Measurements from ENCODE around the gene ANKRD22.

ANKRD22 gene

DNA sequence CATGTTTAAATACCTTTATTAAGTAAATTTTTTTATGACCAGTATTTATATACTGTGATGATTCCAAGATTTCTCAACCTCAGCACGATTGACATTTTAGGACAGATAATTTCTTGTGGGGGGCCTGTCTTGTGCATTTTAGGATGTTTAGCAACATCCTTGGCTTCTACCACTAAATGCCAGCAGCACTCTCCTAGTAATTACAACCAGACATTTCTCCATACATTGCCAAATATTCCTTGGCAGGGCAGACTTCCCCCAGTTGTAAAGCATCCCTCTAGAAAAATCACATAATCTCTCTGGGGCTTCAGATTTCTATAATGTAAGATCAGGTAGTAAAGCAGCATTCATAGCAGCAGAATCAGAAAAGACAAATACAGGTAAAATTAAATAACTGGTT, 56.9 kb downstream of the ANKRD22 start:
- DNase-seq: no peak

DNA sequence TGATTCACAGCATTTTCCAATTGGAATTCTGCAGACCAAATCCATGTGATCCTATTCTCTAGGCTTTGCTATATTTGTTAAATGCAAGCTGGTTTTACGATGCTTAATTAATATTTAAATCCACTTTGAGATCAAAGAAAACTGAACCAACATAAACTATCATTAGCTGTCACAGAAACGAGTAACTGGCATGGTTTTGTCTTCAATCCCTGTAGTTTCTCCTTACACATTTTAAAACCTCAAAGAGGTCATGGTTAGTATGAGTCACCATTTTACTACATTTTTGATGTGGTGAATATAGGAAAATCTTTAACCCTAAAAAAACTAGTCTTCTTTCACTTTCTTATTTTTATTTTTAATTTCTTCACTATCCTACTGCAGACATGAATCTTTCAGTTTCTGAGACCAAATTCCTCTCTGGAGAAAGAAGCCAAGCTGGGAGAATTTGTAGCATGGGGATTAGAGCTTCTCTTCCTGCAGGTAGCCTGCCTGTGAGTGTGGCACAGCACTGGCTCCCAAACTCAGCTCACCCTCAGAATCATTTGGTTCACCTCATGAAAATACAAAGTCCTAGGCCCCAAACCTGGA, 57.8 kb downstream of the ANKRD22 start:
- DNase-seq: peak in 1 of 2 donors; percentile 24

DNA sequence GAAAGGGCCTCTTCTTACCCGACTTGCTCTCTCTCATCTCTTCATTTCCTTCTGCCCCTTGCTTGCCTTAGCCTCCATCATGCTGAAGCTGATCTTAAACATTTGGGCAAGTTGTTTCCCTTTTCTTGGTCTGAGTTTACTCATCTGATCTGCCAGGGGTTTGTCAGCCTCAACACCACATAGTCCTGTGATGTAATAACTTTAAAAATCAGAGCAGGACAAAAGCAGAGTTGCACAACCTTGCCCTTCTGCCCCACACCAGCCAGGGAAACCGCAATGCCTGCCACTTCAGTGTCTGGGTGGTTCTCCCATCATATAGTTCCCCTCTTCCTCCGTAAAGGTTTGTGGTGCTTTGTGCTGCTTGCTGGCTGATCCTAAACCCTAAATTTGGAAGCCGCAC, 59.0 kb downstream of the ANKRD22 start:
- peak; percentile 12 to 72 for DNase-seq

DNA sequence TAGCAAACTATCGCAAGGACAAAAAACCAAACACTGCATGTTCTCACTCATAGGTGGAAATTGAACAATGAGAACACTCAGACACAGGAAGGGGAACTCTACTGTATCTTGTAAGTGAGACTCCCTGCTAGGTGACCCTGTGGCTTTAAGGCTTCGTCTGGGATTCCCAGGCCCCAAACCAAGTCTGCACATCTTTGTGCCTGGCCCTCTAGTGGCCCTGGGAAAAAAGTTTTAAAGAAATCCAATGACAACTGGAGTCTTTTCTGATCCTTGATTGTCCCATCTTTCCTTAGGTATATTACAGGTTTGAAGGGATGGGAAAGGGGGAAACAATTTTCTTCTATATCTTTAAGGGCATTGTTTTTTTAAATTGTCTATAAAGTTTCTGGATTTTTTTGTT, 59.7 kb downstream of the ANKRD22 start:
- peak in 1 of 2 donors; percentile 13 for DNase-seq

DNA sequence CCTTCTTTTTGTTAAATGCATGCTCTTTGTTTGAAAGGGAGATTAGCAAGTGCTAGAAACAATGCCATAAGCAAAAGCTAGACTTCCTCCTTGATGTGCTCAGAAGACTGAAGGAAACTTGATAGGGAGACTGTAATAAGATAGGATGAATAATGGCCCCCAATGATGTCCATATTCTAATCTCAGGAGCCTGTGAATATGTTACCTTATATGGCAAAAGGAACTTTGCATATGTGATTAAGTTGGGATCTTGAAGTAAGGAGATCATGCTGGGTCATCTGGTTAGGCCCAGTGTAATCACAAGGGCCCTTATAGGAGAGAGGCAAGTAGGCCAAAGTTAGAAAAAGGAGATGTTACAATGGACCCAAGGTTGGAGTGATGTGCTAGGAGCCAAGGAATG, 62.7 kb downstream of the ANKRD22 start:
- no peak for DNase-seq

DNA sequence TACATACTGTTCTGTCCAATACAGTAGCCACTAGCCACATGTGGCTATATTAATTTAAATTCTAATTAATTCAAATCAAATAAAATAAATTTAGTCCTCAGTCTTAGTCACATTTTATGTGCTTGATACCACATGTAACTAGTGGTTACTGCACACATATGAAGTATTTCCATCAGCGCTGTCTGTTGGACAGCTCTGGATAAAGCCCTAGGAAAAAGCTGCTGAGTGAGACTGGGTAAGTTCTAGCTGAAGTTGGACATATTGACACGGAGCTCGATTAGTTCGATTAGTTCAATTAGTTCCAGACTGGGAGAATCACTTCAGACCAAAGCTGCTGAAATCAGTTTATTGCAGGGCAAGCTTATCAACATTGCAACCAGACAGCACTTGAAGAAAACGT, 64.2 kb downstream of the ANKRD22 start:
- DNase-seq: no peak

DNA sequence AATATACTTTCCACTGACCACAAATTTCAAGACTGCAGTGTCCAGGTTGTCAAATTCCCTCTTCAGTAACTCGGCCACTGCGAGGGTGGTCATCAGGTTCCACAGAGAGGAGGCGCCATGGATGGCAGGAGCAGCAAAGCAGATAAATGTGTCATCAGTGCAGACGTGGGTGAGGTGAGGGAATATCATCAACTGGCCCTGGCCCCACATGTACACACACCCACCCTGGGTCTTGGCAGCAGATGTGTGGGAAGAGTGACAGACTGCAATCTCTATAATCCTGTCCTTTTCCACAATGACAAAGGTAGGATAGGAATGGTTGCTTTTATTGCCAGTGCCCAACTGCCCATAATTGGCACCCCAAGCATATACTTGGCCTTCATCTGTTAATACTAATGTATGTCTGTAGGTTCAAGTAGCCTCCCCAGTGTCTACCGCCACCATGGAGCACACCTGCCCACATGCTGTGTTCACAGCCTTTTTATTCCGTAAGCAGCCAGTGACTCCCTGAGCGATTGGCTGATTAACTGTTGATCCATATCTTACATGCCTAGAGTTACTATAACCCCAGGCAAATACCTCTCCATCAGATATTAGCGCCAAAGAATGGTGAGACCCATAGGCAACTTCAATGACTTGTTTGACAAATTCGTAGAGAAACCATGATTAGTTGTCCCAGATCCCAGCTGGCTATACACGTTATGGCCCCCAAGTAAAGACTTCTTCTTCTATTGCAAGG, 65.4 kb downstream of the ANKRD22 start:
- no peak for DNase-seq

DNA sequence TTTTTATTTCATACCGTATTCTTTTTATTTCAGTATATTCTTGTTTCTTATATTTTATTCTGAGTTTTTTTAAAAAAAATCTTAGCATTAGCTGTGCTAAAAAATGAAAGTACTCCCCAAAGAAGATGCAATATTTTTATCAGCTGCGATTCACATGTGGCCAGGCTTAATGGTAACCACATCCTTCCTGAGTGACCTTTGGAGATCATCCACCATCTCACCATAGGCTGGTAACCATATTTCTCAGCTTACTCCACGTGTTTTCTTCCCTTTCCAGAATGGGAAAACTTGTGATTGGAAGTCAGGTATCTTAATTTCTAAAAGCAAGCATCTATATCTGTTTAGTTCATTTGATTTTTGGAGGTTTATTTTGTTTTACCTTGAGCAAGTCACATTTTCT, 67.9 kb downstream of the ANKRD22 start:
- no peak for DNase-seq

DNA sequence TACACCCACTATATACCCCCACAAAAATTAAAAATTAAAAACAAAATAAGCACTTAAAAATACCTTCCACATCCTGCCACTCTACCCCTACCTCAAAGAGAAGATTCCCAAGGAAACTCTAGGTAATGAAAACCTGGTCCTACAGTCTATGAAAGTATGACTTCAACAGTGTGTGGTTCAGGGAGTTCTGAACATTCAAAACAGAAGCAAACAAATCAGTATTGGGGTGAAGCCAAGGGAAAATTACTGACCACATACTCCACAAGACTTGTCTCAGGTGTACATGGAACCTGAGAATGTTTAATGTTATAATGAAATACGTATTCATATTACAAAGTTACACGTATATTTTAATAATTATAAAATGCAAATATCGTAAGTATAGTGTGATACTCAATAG, 69.4 kb downstream of the ANKRD22 start:
- DNase-seq: no peak

DNA sequence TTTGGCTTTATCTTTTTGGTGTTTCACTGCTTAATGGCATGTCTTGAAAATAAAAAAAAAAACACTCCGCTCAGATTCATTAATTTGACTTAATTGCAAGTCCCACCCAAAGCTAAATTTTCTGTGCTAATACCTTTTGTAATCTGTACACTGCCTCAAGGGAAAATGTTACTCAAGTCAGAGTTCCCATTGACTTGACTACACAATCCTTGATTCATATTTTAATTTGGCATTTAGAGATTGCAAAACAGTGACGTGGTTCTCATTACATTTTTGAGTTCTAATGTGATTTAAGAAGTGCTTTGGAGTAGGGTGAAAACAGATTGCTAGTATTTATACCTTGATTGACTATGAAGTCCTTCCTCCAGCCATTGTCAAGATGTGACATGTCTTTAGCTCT, 70.4 kb downstream of the ANKRD22 start:
- DNase-seq: no peak

Measured in CD4-positive, alpha-beta T cell treated with Interleukin-4 for 1 hour (primary cell).